ENCODE data around the gene CPNE7. TPM values are rescaled to one million over a fixed set of nuclear protein-coding genes. Genes with fewer than 3 reads are reported as not detected.

The CPNE7 gene
- total and polyA plus RNA-seq, 2 of the 8 experiments (the other 6 are each of a cell fraction or from before 2014, with no cell fraction given) = 10.0 to 23.7 TPM

- H2AFZ ChIP-seq (ENCODE audit: low read length) = no peak overlapping the region
- WGBS, 2 experiments (ENCODE audit: extremely low coverage in 1 of 2, insufficient coverage in 1 of 2, insufficient read length in 1 of 2, insufficient replicate concordance in 2 of 2, low coverage in 1 of 2, low lambda C conversion rate in 2 of 2, missing lambda C conversion rate in 1 of 2) = 94% methylated on average over 13 of the region's 13 CpGs; no CpG with 5 or more reads in 1 of the 2 experiments
- H2BK5ac ChIP-seq (ENCODE audit: low read depth, low read length) = no peak overlapping the region
- TF ChIP-seq EP300 (IDR thresholded peaks at IDR 0.05; ENCODE audit: borderline replicate concordance in 1 of 2, low read depth in 2 of 2, low read length in 2 of 2) = no peak
- TF ChIP-seq SUZ12 (IDR thresholded peaks at IDR 0.05; ENCODE audit: low read length) = no peak
- no peak for TF ChIP-seq CBX5 (IDR thresholded peaks at IDR 0.05; ENCODE audit: low read depth, low read length)
- TF ChIP-seq RNF2 (IDR thresholded peaks at IDR 0.05; ENCODE audit: borderline replicate concordance, low read depth, low read length, missing control alignments, poor library complexity, severe bottlenecking) = no peak
- no peak for TF ChIP-seq CHD1 (IDR thresholded peaks at IDR 0.05; ENCODE audit: low read depth, low read length)
- no peak for TF ChIP-seq KDM4A (IDR thresholded peaks at IDR 0.05; ENCODE audit: low read depth, low read length, severe bottlenecking)
- TF ChIP-seq E2F6 (IDR thresholded peaks at IDR 0.05) = no peak
- TF ChIP-seq KDM5A (IDR thresholded peaks at IDR 0.05; ENCODE audit: low read length) = no peak
- no peak for TF ChIP-seq SP1 (IDR thresholded peaks at IDR 0.05; ENCODE audit: low read depth, low read length)
- TF ChIP-seq TEAD4 (IDR thresholded peaks at IDR 0.05; ENCODE audit: low read depth, low read length) = no peak
- no peak for TF ChIP-seq ZNF274 (IDR thresholded peaks at IDR 0.05; ENCODE audit: borderline replicate concordance, extremely low read depth, low read length)
- TF ChIP-seq SAP30 (IDR thresholded peaks at IDR 0.05; ENCODE audit: insufficient read depth, insufficient replicate concordance, low read length) = no peak
- H4K8ac ChIP-seq (ENCODE audit: extremely low read depth, insufficient read depth, low read length) = no peak overlapping the region
- no peaks in the 10 kb centered on the region for H3K9me3 ChIP-seq (ENCODE audit: insufficient read depth in 2 of 2, low read depth in 1 of 2, low read length in 1 of 2)
- H4K20me1 ChIP-seq (replicated peaks in 1 of 2; ENCODE audit: control insufficient read depth in 1 of 2, insufficient read depth in 2 of 2, low read length in 2 of 2) = peaks cover 0 to 19% of the 10 kb centered on the region in 2 experiments
- FAIRE-seq (no peak), DNase-seq (ENCODE audit: low read depth in 1 of 2, low spot score in 2 of 2) (no peak)
- CTCF ChIA-PET (ENCODE audit: partially characterized antibody) = interaction anchor here (0.9 to 1.5 kb wide), 3 partner anchors 13 to 154 kb away, joined by 3 read pairs; no protein-coding TSS in a partner anchor
- no peak overlapping the region for H3K14ac ChIP-seq (ENCODE audit: insufficient read length)
- no peaks in the 10 kb centered on the region for H3K79me2 ChIP-seq (ENCODE audit: control insufficient read depth in 1 of 2, insufficient read depth in 2 of 2, low read length in 2 of 2)
- no peak overlapping the region for H2AK5ac ChIP-seq (ENCODE audit: low read depth, low read length)
- no peak overlapping the region for H4K5ac ChIP-seq (ENCODE audit: insufficient read length, low read depth, low read length)
- H2BK120ac ChIP-seq (replicated peaks; ENCODE audit: low read depth, low read length) = no peak overlapping the region
- H3K4me3 ChIP-seq (ENCODE audit: extremely low read depth in 1 of 4, insufficient read depth in 2 of 4, low read depth in 3 of 4, low read length in 4 of 4) = no peak overlapping the region
- H3K56ac ChIP-seq (replicated peaks; ENCODE audit: insufficient read length, low read depth, low read length) = no peak overlapping the region
- H3K23ac ChIP-seq (ENCODE audit: insufficient read length) = no peak overlapping the region
- no peak overlapping the region for H2BK20ac ChIP-seq (ENCODE audit: low read length)
- H3K27me3 ChIP-seq (replicated peaks in 1 of 4; ENCODE audit: control insufficient read depth in 3 of 4, extremely low read depth in 1 of 4, insufficient read depth in 3 of 4, low read length in 3 of 4) = no peaks in the 10 kb centered on the region
- H3K79me1 ChIP-seq (ENCODE audit: low read depth, low read length) = no peaks in the 10 kb centered on the region; the same call in 1 of the 2 replicates
- no peaks in the 10 kb centered on the region for H3K23me2 ChIP-seq (ENCODE audit: low read depth, low read length)
- H3K9ac ChIP-seq (replicated peaks in 1 of 4; ENCODE audit: extremely low read depth in 1 of 4, low read depth in 3 of 4, low read length in 3 of 4) = no peak overlapping the region
- H3K4me2 ChIP-seq (ENCODE audit: insufficient read depth in 1 of 2, low read depth in 2 of 2, low read length in 2 of 2) = no peak overlapping the region
- H3K36me3 ChIP-seq (ENCODE audit: control insufficient read depth in 2 of 4, insufficient read depth in 4 of 4, low read length in 3 of 4) = peaks cover 17 to 54% (median 38%) of the 10 kb centered on the region in 4 experiments
- H3K4me1 ChIP-seq (replicated peaks in 1 of 4; ENCODE audit: control insufficient read depth in 3 of 4, insufficient read depth in 4 of 4, low read length in 3 of 4) = no peaks in the 10 kb centered on the region
- H3K27ac ChIP-seq (ENCODE audit: low read depth, low read length) = no peak overlapping the region
- no peak overlapping the region for H3K4ac ChIP-seq (replicated peaks; ENCODE audit: insufficient read length, low read depth, low read length)
- no peak overlapping the region for H2BK12ac ChIP-seq (ENCODE audit: low read depth, low read length)
- H3K18ac ChIP-seq (ENCODE audit: extremely low read depth, low read length) = no peak overlapping the region
- no peak overlapping the region for H2BK15ac ChIP-seq (ENCODE audit: low read length)
- no peak overlapping the region for H4K91ac ChIP-seq (replicated peaks; ENCODE audit: insufficient read length, low read length)
- POLR2A ChIA-PET (ENCODE audit: partially characterized antibody) = interaction anchor here (5.4 to 6.5 kb wide), 2 partner anchors 11 to 13 kb away, joined by 47 to 63 read pairs; no protein-coding TSS in a partner anchor
These were observed 22.6 kb upstream of the CPNE7 start for GRCh38 chr16:89552913-89553312.

All from H1 (cell line).